HEK293 (cell line): Measurements from ENCODE around the gene EFHC1.
A peak's percentile ranks its signal among the peaks of the same experiment; 100 is the strongest.

ENCODE experiments used
- CTCF ChIA-PET: fragments of 350-600 bp; formaldehyde crosslinking; extraction: SDS; loops from one replicate; lab custom pipeline; 2021; ENCODE audit warnings: antibody characterized with exemption; lab: Yijun Ruan, JAX
- POLR2A ChIA-PET: fragments of 300-600 bp; formaldehyde crosslinking; extraction: SDS; loops from one replicate; lab custom pipeline; 2020; ENCODE audit warnings: antibody characterized with exemption, inconsistent platforms; lab: Yijun Ruan, JAX
- H3K27ac ChIP-seq: fragments of 200-500 bp; sonication (Bioruptor generic); 2 replicates; pipeline ENCODE4 v1.5.1; 2014; ENCODE audit warnings: low read depth, low read length, control low read depth, inconsistent platforms; ENCODE audit errors: extremely low read depth
- H3K36me3 ChIP-seq, 2 experiments: fragments of 200-500 bp in 1 of 2; sonication (Bioruptor generic) in 1 of 2; 1 replicate in 1 of 2; 2 replicates in 1 of 2; pipeline ENCODE4 v1.5.1; 2014 to 2017; ENCODE audit warnings: inconsistent platforms in 2 of 2, low read length in 2 of 2; ENCODE audit not compliant: control insufficient read depth in 2 of 2, insufficient read depth in 1 of 2
- H3K4me1 ChIP-seq: fragments of 200-500 bp; sonication (Bioruptor generic); 2 replicates; pipeline ENCODE4 v1.5.1; 2014; ENCODE audit warnings: mild to moderate bottlenecking, low read length, inconsistent platforms; ENCODE audit not compliant: control insufficient read depth, insufficient read depth
- H3K4me3 ChIP-seq: 2 replicates; pipeline ENCODE4 v1.5.1; 2011; ENCODE audit warnings: low read depth, mild to moderate bottlenecking, control low read depth, low read length, moderate library complexity
- H3K9me3 ChIP-seq: fragments of 200-500 bp; sonication (Bioruptor generic); 2 replicates; pipeline ENCODE4 v1.5.1; 2014; ENCODE audit warnings: low read depth, low read length, inconsistent platforms; ENCODE audit not compliant: control insufficient read depth, insufficient read depth
- HOXD13 ChIP-seq: sonication (generic); formaldehyde crosslinking; IDR thresholded peaks from 2 replicates; pipeline ENCODE4 v1.8.0; 2022; ENCODE audit warnings: missing genetic modification reagents, borderline replicate concordance
- KLF10 ChIP-seq: fragments of 450-650 bp; IDR thresholded peaks from 2 replicates; pipeline ENCODE4 v1.5.1; 2018; ENCODE audit warnings: missing biosample characterization, mild to moderate bottlenecking, missing genetic modification characterization
- MZF1 ChIP-seq: fragments of 450-650 bp; formaldehyde crosslinking; IDR thresholded peaks from 2 replicates; pipeline ENCODE4 v1.5.1; 2017; ENCODE audit warnings: missing biosample characterization, missing genetic modification characterization, borderline replicate concordance
- PRDM1 ChIP-seq: fragments of 450-650 bp; formaldehyde crosslinking; IDR thresholded peaks from 2 replicates; pipeline ENCODE4; 2016; ENCODE audit warnings: missing biosample characterization, missing genetic modification characterization
- SALL2 ChIP-seq: fragments of 450-650 bp; formaldehyde crosslinking; IDR thresholded peaks from 2 replicates; pipeline ENCODE4 v1.5.0; 2017; ENCODE audit warnings: missing biosample characterization, mild to moderate bottlenecking, missing genetic modification characterization, borderline replicate concordance
- TRIM28 ChIP-seq: IDR thresholded peaks from 2 replicates; pipeline ENCODE4 v1.6.1; 2011; ENCODE audit warnings: low read length, control low read depth, borderline replicate concordance
- ZBTB11 ChIP-seq: fragments of 450-650 bp; formaldehyde crosslinking; conservative IDR thresholded peaks from 2 replicates; pipeline ENCODE4 v1.5.1; 2016; ENCODE audit warnings: low read depth, missing biosample characterization, missing genetic modification characterization
- ZFP3 ChIP-seq: fragments of 450-650 bp; formaldehyde crosslinking; IDR thresholded peaks from 2 replicates; pipeline ENCODE4 v1.5.1; 2016; ENCODE audit warnings: low read depth, missing biosample characterization, missing genetic modification characterization
- ZFP37 ChIP-seq: fragments of 450-650 bp; formaldehyde crosslinking; IDR thresholded peaks from 2 replicates; pipeline ENCODE4 v1.5.1; 2016; ENCODE audit warnings: missing biosample characterization, missing genetic modification characterization
- ZNF157 ChIP-seq: fragments of 450-650 bp; formaldehyde crosslinking; IDR thresholded peaks from 2 replicates; pipeline ENCODE4 v1.5.1; 2016; ENCODE audit warnings: missing biosample characterization, missing genetic modification characterization
- ZNF248 ChIP-seq: fragments of 450-650 bp; formaldehyde crosslinking; IDR thresholded peaks from 2 replicates; pipeline ENCODE4 v1.5.1; 2017; ENCODE audit warnings: missing biosample characterization, missing genetic modification characterization
- ZNF335 ChIP-seq: fragments of 450-650 bp; formaldehyde crosslinking; conservative IDR thresholded peaks from 2 replicates; pipeline ENCODE4 v1.5.1; 2016; ENCODE audit warnings: missing biosample characterization, missing genetic modification characterization
- ZNF404 ChIP-seq: fragments of 450-650 bp; formaldehyde crosslinking; IDR thresholded peaks from 2 replicates; pipeline ENCODE4 v1.5.1; 2017; ENCODE audit warnings: missing biosample characterization, missing genetic modification characterization
- ZNF449 ChIP-seq: fragments of 450-650 bp; formaldehyde crosslinking; IDR thresholded peaks from 2 replicates; pipeline ENCODE4 v1.5.1; 2017; ENCODE audit warnings: missing biosample characterization, mild to moderate bottlenecking, missing genetic modification characterization, moderate library complexity
- ZNF48 ChIP-seq: fragments of 450-650 bp; formaldehyde crosslinking; IDR thresholded peaks from 2 replicates; pipeline ENCODE4 v1.5.1; 2016; ENCODE audit warnings: missing biosample characterization, missing genetic modification characterization
- ZNF501 ChIP-seq: fragments of 450-650 bp; formaldehyde crosslinking; IDR thresholded peaks from 2 replicates; pipeline ENCODE4 v1.5.1; 2016; ENCODE audit warnings: missing biosample characterization, missing genetic modification characterization
- ZNF664 ChIP-seq: fragments of 450-650 bp; formaldehyde crosslinking; IDR thresholded peaks from 2 replicates; pipeline ENCODE4 v1.5.1; 2016; ENCODE audit warnings: missing biosample characterization, missing genetic modification characterization
- TF ChIP-seq, protein P1 (sequence below): fragments of 450-650 bp; formaldehyde crosslinking; IDR thresholded peaks from 2 replicates; pipeline ENCODE4 v1.5.1; 2016; ENCODE audit warnings: missing biosample characterization, missing genetic modification characterization
- TF ChIP-seq, protein P2 (sequence below): fragments of 450-650 bp; formaldehyde crosslinking; IDR thresholded peaks from 2 replicates; pipeline ENCODE4 v1.5.1; 2016; ENCODE audit warnings: missing biosample characterization, missing genetic modification characterization
- TF ChIP-seq, protein P3 (sequence below): fragments of 450-650 bp; formaldehyde crosslinking; conservative IDR thresholded peaks from 2 replicates; pipeline ENCODE4 v1.5.1; 2016; ENCODE audit warnings: low read depth, missing biosample characterization, missing genetic modification characterization

Gene EFHC1

GRCh38 chr6:52392944-52393343 is 27.2 kb upstream of the EFHC1 start:
- Histone ChIP-seq H3K4me3 (no peak overlapping the region), H3K4me1 (peaks cover 5% of the 10 kb centered on the region), H3K9me3 (no peaks in the 10 kb centered on the region), H3K27ac (no peak overlapping the region), H3K36me3 (no peaks in the 10 kb centered on the region)
- CTCF ChIA-PET = interaction anchor here (1.0 to 1.3 kb wide), 2 partner anchors 23 to 106 kb away, joined by 5 to 11 read pairs; no protein-coding TSS in a partner anchor
- TF ChIP-seq SALL2 (tag by site-specific recombination) (no peak), ZFP37 (tag by site-specific recombination) (no peak), ZNF248 (no peak), ZNF449 (tag by site-specific recombination) (no peak), ZNF335 (tag by site-specific recombination) (no peak)
- TF ChIP-seq, all 188 proteins: peak for 0
- POLR2A ChIA-PET = no interaction called here

- Histone ChIP-seq H3K9me3 (no peaks in the 10 kb centered on the region), H3K27ac (no peak overlapping the region), H3K36me3 (no peaks in the 10 kb centered on the region), H3K4me1 (peaks cover 5% of the 10 kb centered on the region), H3K4me3 (no peak overlapping the region)
- CTCF ChIA-PET = no interaction called here
- TF ChIP-seq ZBTB11 (peak; percentile 84), ZNF501 (tag by site-specific recombination) (no peak), ZFP3 (0 out of 2 replicates have a peak, but pooled peaks have one; percentile 47)
- POLR2A ChIA-PET = no interaction called here
Measured at GRCh38 chr6:52393780-52394179, 26.4 kb upstream of the EFHC1 start.

DNA sequence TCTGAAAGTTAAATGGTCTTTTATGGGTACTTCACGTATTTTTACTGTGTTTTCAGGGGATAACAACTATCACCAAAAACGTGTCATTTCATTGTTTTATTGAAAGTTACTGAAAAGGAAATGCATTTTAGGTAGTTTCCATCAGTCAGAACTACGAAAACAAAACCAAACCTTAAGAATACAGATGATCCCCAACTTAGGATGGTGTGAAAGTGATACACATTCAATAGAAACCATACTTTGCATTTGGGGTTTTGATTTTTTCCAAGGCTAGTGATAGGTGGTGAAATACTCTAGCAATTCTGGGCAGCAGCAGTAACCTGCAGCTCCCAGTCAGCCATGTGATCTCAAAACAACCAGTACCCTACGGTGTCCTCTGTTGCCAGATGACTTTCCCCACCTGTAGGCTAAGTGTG is 25.9 kb upstream of the EFHC1 start:
- H3K36me3 ChIP-seq = no peaks in the 10 kb centered on the region
- H3K4me3 ChIP-seq = no peak overlapping the region
- ChIA-PET CTCF (interaction anchor here (9.4 kb wide), 1 partner anchor 108 kb away, joined by 202 read pairs; the partner anchor contains the start of gene MCM3), POLR2A (no interaction called here)
- H3K9me3 ChIP-seq = no peaks in the 10 kb centered on the region
- H3K4me1 ChIP-seq = peaks cover 5% of the 10 kb centered on the region
- H3K27ac ChIP-seq = no peak overlapping the region
- TF ChIP-seq ZNF664 (tag by site-specific recombination) (no peak), PRDM1 (no peak), HOXD13 (CRISPR knock-in tag) (no peak), MZF1 (tag by site-specific recombination) (no peak), ZNF157 (no peak), KLF10 (tag by site-specific recombination) (no peak), ZNF404 (no peak), TRIM28 (no peak), ZNF48 (no peak)
- TF ChIP-seq, protein P1, sequence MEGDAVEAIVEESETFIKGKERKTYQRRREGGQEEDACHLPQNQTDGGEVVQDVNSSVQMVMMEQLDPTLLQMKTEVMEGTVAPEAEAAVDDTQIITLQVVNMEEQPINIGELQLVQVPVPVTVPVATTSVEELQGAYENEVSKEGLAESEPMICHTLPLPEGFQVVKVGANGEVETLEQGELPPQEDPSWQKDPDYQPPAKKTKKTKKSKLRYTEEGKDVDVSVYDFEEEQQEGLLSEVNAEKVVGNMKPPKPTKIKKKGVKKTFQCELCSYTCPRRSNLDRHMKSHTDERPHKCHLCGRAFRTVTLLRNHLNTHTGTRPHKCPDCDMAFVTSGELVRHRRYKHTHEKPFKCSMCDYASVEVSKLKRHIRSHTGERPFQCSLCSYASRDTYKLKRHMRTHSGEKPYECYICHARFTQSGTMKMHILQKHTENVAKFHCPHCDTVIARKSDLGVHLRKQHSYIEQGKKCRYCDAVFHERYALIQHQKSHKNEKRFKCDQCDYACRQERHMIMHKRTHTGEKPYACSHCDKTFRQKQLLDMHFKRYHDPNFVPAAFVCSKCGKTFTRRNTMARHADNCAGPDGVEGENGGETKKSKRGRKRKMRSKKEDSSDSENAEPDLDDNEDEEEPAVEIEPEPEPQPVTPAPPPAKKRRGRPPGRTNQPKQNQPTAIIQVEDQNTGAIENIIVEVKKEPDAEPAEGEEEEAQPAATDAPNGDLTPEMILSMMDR (tag by site-specific recombination) = no peak
- TF ChIP-seq, protein P2, sequence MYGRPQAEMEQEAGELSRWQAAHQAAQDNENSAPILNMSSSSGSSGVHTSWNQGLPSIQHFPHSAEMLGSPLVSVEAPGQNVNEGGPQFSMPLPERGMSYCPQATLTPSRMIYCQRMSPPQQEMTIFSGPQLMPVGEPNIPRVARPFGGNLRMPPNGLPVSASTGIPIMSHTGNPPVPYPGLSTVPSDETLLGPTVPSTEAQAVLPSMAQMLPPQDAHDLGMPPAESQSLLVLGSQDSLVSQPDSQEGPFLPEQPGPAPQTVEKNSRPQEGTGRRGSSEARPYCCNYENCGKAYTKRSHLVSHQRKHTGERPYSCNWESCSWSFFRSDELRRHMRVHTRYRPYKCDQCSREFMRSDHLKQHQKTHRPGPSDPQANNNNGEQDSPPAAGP = no peak
- TF ChIP-seq, protein P3, sequence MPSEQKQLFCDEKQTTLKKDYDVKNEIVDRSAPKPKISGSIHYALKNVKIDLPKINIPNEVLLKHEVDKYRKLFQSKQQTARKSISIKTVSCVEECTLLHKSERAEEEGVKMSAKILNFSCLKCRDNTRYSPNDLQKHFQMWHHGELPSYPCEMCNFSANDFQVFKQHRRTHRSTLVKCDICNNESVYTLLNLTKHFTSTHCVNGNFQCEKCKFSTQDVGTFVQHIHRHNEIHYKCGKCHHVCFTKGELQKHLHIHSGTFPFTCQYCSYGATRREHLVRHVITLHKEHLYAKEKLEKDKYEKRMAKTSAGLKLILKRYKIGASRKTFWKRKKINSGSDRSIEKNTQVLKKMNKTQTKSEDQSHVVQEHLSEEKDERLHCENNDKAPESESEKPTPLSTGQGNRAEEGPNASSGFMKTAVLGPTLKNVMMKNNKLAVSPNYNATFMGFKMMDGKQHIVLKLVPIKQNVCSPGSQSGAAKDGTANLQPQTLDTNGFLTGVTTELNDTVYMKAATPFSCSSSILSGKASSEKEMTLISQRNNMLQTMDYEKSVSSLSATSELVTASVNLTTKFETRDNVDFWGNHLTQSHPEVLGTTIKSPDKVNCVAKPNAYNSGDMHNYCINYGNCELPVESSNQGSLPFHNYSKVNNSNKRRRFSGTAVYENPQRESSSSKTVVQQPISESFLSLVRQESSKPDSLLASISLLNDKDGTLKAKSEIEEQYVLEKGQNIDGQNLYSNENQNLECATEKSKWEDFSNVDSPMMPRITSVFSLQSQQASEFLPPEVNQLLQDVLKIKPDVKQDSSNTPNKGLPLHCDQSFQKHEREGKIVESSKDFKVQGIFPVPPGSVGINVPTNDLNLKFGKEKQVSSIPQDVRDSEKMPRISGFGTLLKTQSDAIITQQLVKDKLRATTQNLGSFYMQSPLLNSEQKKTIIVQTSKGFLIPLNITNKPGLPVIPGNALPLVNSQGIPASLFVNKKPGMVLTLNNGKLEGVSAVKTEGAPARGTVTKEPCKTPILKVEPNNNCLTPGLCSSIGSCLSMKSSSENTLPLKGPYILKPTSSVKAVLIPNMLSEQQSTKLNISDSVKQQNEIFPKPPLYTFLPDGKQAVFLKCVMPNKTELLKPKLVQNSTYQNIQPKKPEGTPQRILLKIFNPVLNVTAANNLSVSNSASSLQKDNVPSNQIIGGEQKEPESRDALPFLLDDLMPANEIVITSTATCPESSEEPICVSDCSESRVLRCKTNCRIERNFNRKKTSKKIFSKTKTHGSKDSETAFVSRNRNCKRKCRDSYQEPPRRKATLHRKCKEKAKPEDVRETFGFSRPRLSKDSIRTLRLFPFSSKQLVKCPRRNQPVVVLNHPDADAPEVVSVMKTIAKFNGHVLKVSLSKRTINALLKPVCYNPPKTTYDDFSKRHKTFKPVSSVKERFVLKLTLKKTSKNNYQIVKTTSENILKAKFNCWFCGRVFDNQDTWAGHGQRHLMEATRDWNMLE (tag by site-specific recombination) = no peak
